GM12878 (cell line): Measurements from ENCODE around the gene RAD9A. TPM values are rescaled to one million over a fixed set of nuclear protein-coding genes. Genes with fewer than 3 reads are reported as not detected.
A peak's percentile ranks its signal among the peaks of the same experiment; 100 is the strongest.

ENCODE experiments used
- ASH2L ChIP-seq: fragments of 300-600, 200-600 bp; sonication (generic); IDR thresholded peaks from 2 replicates; pipeline ENCODE4 v1.6.1; 2017; ENCODE audit warnings: low read depth, mild to moderate bottlenecking, borderline replicate concordance
- BCLAF1 ChIP-seq: fragments of 450-650 bp; IDR thresholded peaks from 2 replicates; pipeline ENCODE4 v1.6.1; 2017; ENCODE audit warnings: antibody characterized with exemption, mild to moderate bottlenecking, moderate library complexity
- BHLHE40 ChIP-seq, 2 experiments: fragments of 450-650 bp in 1 of 2; IDR thresholded peaks; 2 replicates each; pipeline ENCODE4 v1.6.1; 2011 to 2017; ENCODE audit warnings: low read depth in 2 of 2, borderline replicate concordance in 1 of 2, improper control_type of control experiment in 1 of 2, low read length in 1 of 2, mild to moderate bottlenecking in 1 of 2
- CEBPB ChIP-seq, 2 experiments: fragments of 150-350 bp in 1 of 2; IDR thresholded peaks; 2 replicates each; pipeline ENCODE4 v1.6.1; 2012 to 2014; ENCODE audit warnings: low read depth in 2 of 2, low read length in 2 of 2, borderline replicate concordance in 1 of 2, inconsistent platforms in 1 of 2
- ESRRA ChIP-seq: IDR thresholded peaks from 2 replicates; pipeline ENCODE4 v1.6.1; 2012; ENCODE audit warnings: mild to moderate bottlenecking, low read length, improper control_type of control experiment
- IRF3 ChIP-seq: fragments of 450-650 bp; IDR thresholded peaks from 2 replicates; pipeline ENCODE4 v1.6.1; 2014; ENCODE audit warnings: mild to moderate bottlenecking
- KAT2A ChIP-seq: conservative IDR thresholded peaks from 2 replicates; pipeline ENCODE4 v1.6.1; 2011; ENCODE audit warnings: low read depth, low read length; ENCODE audit not compliant: control insufficient read depth
- KLF5 ChIP-seq: fragments of 450-650 bp; IDR thresholded peaks from 2 replicates; pipeline ENCODE4 v1.6.1; 2014; ENCODE audit warnings: mild to moderate bottlenecking; ENCODE audit not compliant: partially characterized antibody
- LARP7 ChIP-seq: fragments of 450-650 bp; IDR thresholded peaks from 2 replicates; pipeline ENCODE4 v1.6.1; 2017; ENCODE audit warnings: mild to moderate bottlenecking
- MYC ChIP-seq: IDR thresholded peaks from 2 replicates; pipeline ENCODE4 v1.6.1; 2011; ENCODE audit warnings: mild to moderate bottlenecking, low read length, moderate library complexity, inconsistent platforms; ENCODE audit not compliant: insufficient read depth, insufficient replicate concordance, insufficient read length, severe bottlenecking
- NRF1 ChIP-seq: conservative IDR thresholded peaks from 2 replicates; pipeline ENCODE4 v1.6.1; 2011; ENCODE audit warnings: mild to moderate bottlenecking, low read depth, low read length, improper control_type of control experiment
- PML ChIP-seq: IDR thresholded peaks from 2 replicates; pipeline ENCODE4 v1.6.1; 2012; ENCODE audit warnings: low read length, inconsistent platforms
- POLR2AphosphoS2 ChIP-seq: IDR thresholded peaks from 2 replicates; pipeline ENCODE4 v1.6.1; 2011; ENCODE audit warnings: low read depth, mild to moderate bottlenecking, low read length, improper control_type of control experiment, moderate library complexity
- RB1 ChIP-seq: fragments of 450-650 bp; formaldehyde crosslinking; IDR thresholded peaks from 2 replicates; pipeline ENCODE4 v1.6.1; 2017; ENCODE audit warnings: mild to moderate bottlenecking, borderline replicate concordance
- SMAD1 ChIP-seq: fragments of 450-650 bp; IDR thresholded peaks from 2 replicates; pipeline ENCODE4 v1.6.1; 2018; ENCODE audit warnings: mild to moderate bottlenecking, low read depth; ENCODE audit not compliant: partially characterized antibody
- SMAD5 ChIP-seq: IDR thresholded peaks from 2 replicates; pipeline ENCODE4 v1.6.1; 2016; ENCODE audit warnings: antibody characterized with exemption, low read depth
- TARDBP ChIP-seq: IDR thresholded peaks from 2 replicates; pipeline ENCODE4 v1.6.1; 2016; ENCODE audit warnings: borderline replicate concordance
- TCF3 ChIP-seq: IDR thresholded peaks from 2 replicates; pipeline ENCODE4 v1.6.1; 2012; ENCODE audit warnings: low read depth, mild to moderate bottlenecking, low read length, borderline replicate concordance; ENCODE audit not compliant: insufficient read depth
- ZBTB33 ChIP-seq: fragments of 450-650 bp; IDR thresholded peaks from 2 replicates; pipeline ENCODE4 v1.6.1; 2017; ENCODE audit warnings: mild to moderate bottlenecking
- ZNF592 ChIP-seq: fragments of 450-650 bp; IDR thresholded peaks from 2 replicates; pipeline ENCODE4 v1.6.1; 2017; ENCODE audit warnings: mild to moderate bottlenecking, moderate library complexity
- polyA plus RNA-seq, 11 experiments: library from polyadenylated mRNA; depleted of rRNA in 4 of 11; unstranded in 6 of 11; stranded (reverse) in 5 of 11; fragments of >200 nt; fragmentation: Nextera tagmentation in 4 of 11; fragmentation: Illumina TruSeq in 1 of 11; extraction: Ambion mirVana in 4 of 11; extraction: Trizol in 1 of 11; gene quantifications; 1 replicate in 1 of 11; 2 replicates in 10 of 11; pipeline versions ENCODE4 v1.2.1 to v1.2.3, GENCODE V29; 2011 to 2016; ENCODE audit warnings: inconsistent platforms in 2 of 11, missing spikeins in 2 of 11, low read depth in 1 of 11
- total RNA-seq, 4 experiments: library from RNA; depleted of rRNA in 3 of 4; stranded (reverse); fragments of >200 nt in 3 of 4; fragmentation: Illumina TruSeq in 1 of 4; extraction: Trizol in 1 of 4; gene quantifications; 2 replicates each; pipeline versions ENCODE4 v1.2.1 to v1.2.3, GENCODE V29; 2013 to 2021

The RAD9A gene
- total and polyA plus RNA-seq, 10 of the 15 experiments (the other 5 are each of a cell fraction or from before 2014, with no cell fraction given): 1.1 to 36.2 (median 19.8) TPM

- no peak for TF ChIP-seq MYC
- peak; percentile 90 for TF ChIP-seq TCF3
- TF ChIP-seq NRF1: no peak
- TF ChIP-seq PML: no peak
- TF ChIP-seq TARDBP: no peak
- TF ChIP-seq IRF3: no peak
- no peak for TF ChIP-seq ESRRA
- TF ChIP-seq CEBPB (IDR thresholded peaks at IDR 0.05; ENCODE audit: borderline replicate concordance in 1 of 2, low read depth in 2 of 2, low read length in 2 of 2): no peak
- TF ChIP-seq ZNF592: no peak
- no peak for TF ChIP-seq ZBTB33
- no peak for TF ChIP-seq KAT2A
- TF ChIP-seq LARP7: peak; percentile 94
- peak in 1 of 2 experiments; percentile 64; a peak in 2 of 4 replicates for TF ChIP-seq BHLHE40 (IDR thresholded peaks at IDR 0.05; ENCODE audit: borderline replicate concordance in 1 of 2, low read depth in 2 of 2, low read length in 1 of 2)
- TF ChIP-seq KLF5: no peak
- TF ChIP-seq SMAD5: no peak
- no peak for TF ChIP-seq SMAD1
- no peak for TF ChIP-seq ASH2L
- TF ChIP-seq POLR2AphosphoS2: no peak
- TF ChIP-seq RB1: peak; percentile 80; the same call in 1 of the 2 replicates
- no peak for TF ChIP-seq BCLAF1
Measured at GRCh38 chr11:67420646-67421429, 29.1 kb downstream of the RAD9A start (continued).
